Liver (tissue), 9 donors: ENCODE measurements around the gene PNMA6A. TPM values are rescaled to one million over a fixed set of nuclear protein-coding genes. Genes with fewer than 3 reads are reported as not detected.

Source experiments
- DNase-seq: peaks from one replicate; pipeline ENCODE4 v3.0.0-alpha.2; 2017; ENCODE audit warnings: low spot score
- H3K27ac ChIP-seq, 2 donors: one replicate each; pipeline ENCODE4 v1.7.0; 2013; ENCODE audit warnings: inconsistent platforms in 2 of 2, low read length in 2 of 2, control low read depth in 1 of 2, low read depth in 1 of 2, mild to moderate bottlenecking in 1 of 2
- H3K27me3 ChIP-seq, 4 donors: one replicate each; pipeline versions ENCODE4 v1.6.1 to v1.7.0; 2013; ENCODE audit warnings: low read length in 3 of 4, inconsistent platforms in 1 of 4, mild to moderate bottlenecking in 1 of 4, moderate library complexity in 1 of 4; ENCODE audit not compliant: control insufficient read depth in 4 of 4, insufficient read depth in 4 of 4
- H3K36me3 ChIP-seq, 4 donors: one replicate each; pipeline versions ENCODE4 v1.6.1 to v1.7.0; 2013; ENCODE audit warnings: low read length in 3 of 4, mild to moderate bottlenecking in 3 of 4, low read depth in 1 of 4, moderate library complexity in 1 of 4; ENCODE audit not compliant: control insufficient read depth in 4 of 4, insufficient read depth in 3 of 4
- H3K4me1 ChIP-seq, 4 donors: one replicate each; pipeline versions ENCODE4 v1.6.1 to v1.7.0; 2013; ENCODE audit warnings: low read length in 3 of 4, mild to moderate bottlenecking in 3 of 4, moderate library complexity in 1 of 4; ENCODE audit not compliant: control insufficient read depth in 4 of 4, insufficient read depth in 4 of 4
- H3K4me3 ChIP-seq, 3 donors: one replicate each; pipeline versions ENCODE4 v1.6.1 to v1.7.0; 2013; ENCODE audit warnings: low read length in 3 of 3, control low read depth in 1 of 3, low read depth in 1 of 3, mild to moderate bottlenecking in 1 of 3
- H3K9ac ChIP-seq, 2 donors: one replicate each; pipeline ENCODE4 v1.7.0; 2013; ENCODE audit warnings: low read length in 2 of 2, mild to moderate bottlenecking in 2 of 2, moderate library complexity in 2 of 2, control low read depth in 1 of 2, low read depth in 1 of 2
- H3K9me3 ChIP-seq, 4 donors: one replicate each; pipeline versions ENCODE4 v1.6.1 to v1.7.0; 2013; ENCODE audit warnings: low read length in 3 of 4; ENCODE audit not compliant: control insufficient read depth in 4 of 4
- CTCF ChIP-seq: fragments of 150-350 bp; IDR thresholded peaks from 2 replicates; pipeline ENCODE4 v1.5.1; 2017; ENCODE audit warnings: improper control_type of control experiment, low read depth, low read length; ENCODE audit not compliant: missing input control
- EGR1 ChIP-seq, 2 donors: IDR thresholded peaks; 2 replicates each; pipeline ENCODE4 v1.6.1; 2016 to 2018; ENCODE audit warnings: antibody characterized with exemption in 2 of 2, low read depth in 2 of 2
- FOXA1 ChIP-seq: IDR thresholded peaks from 2 replicates; pipeline ENCODE4 v1.6.1; 2016; ENCODE audit warnings: antibody characterized with exemption
- GABPA ChIP-seq, 2 donors: IDR thresholded peaks in 1 of 2; conservative IDR thresholded peaks in 1 of 2; 2 replicates each; pipeline ENCODE4 v1.6.1; 2016; ENCODE audit warnings: antibody characterized with exemption in 2 of 2, mild to moderate bottlenecking in 1 of 2, moderate library complexity in 1 of 2
- HNF4A ChIP-seq, 2 donors: conservative IDR thresholded peaks; 2 replicates each; pipeline ENCODE4 v1.6.1; 2016; ENCODE audit warnings: antibody characterized with exemption in 2 of 2, mild to moderate bottlenecking in 2 of 2
- HNF4G ChIP-seq: IDR thresholded peaks from 2 replicates; pipeline ENCODE4 v1.6.1; 2016; ENCODE audit warnings: antibody characterized with exemption
- JUND ChIP-seq, 2 donors: IDR thresholded peaks; 2 replicates each; pipeline ENCODE4 v1.6.1; 2016; ENCODE audit warnings: antibody characterized with exemption in 2 of 2
- NR2F2 ChIP-seq: IDR thresholded peaks from 2 replicates; pipeline ENCODE4 v1.6.1; 2016; ENCODE audit warnings: antibody characterized with exemption
- RAD21 ChIP-seq, 2 donors: IDR thresholded peaks; 2 replicates each; pipeline ENCODE4 v1.6.1; 2016; ENCODE audit warnings: antibody characterized with exemption in 2 of 2, mild to moderate bottlenecking in 2 of 2
- REST ChIP-seq: IDR thresholded peaks from 2 replicates; pipeline ENCODE4 v1.6.1; 2016; ENCODE audit warnings: antibody characterized with exemption, mild to moderate bottlenecking
- SP1 ChIP-seq: IDR thresholded peaks from 2 replicates; pipeline ENCODE4 v1.6.1; 2018; ENCODE audit warnings: antibody characterized with exemption, mild to moderate bottlenecking
- TAF1 ChIP-seq: conservative IDR thresholded peaks from 2 replicates; pipeline ENCODE4 v1.6.1; 2016; ENCODE audit warnings: antibody characterized with exemption, mild to moderate bottlenecking
- YY1 ChIP-seq: IDR thresholded peaks from 2 replicates; pipeline ENCODE4 v1.6.1; 2016; ENCODE audit warnings: antibody characterized with exemption, mild to moderate bottlenecking
- WGBS: extraction: QIAGEN DNeasy Blood & Tissue Kit; methylation state at CpG from one replicate; pipeline ENCODE4 v1.1.7; 2013; 5-methylcytosine and 5-hydroxymethylcytosine counted together
- polyA plus RNA-seq, 2 donors: library from polyadenylated mRNA; stranded (reverse) in 1 of 2; unstranded in 1 of 2; fragments of 200-250 nt in 1 of 2; fragments of >200 nt in 1 of 2; fragmentation: Nextera tagmentation in 1 of 2; extraction: Ambion mirVana in 1 of 2; gene quantifications; one replicate each; pipeline versions ENCODE4 v1.2.1 to v1.2.3, GENCODE V29; 2013 to 2015
- total RNA-seq, 2 donors: library from RNA; depleted of rRNA; stranded (reverse); fragments of >200 nt; gene quantifications; one replicate each; pipeline ENCODE4 v1.2.3, GENCODE V29; 2014
- TF ChIP-seq, protein P1 (sequence below): IDR thresholded peaks from 2 replicates; pipeline ENCODE4 v1.6.1; 2016; ENCODE audit warnings: antibody characterized with exemption
- donor health status: healthy.
- donor health status: healthy.
- donor health status: healthy.
- donor health status: healthy.
- donor health status: healthy.

PNMA6A gene
- total and polyA plus RNA-seq, 4 donors: 3.5 to 7.5 (median 5.9) TPM

GRCh38 chrX:153029875-153030274 lies 42.4 kb upstream of the PNMA6A start:
- TF ChIP-seq NR2F2: no peak
- TF ChIP-seq HNF4G: no peak
- no peak for TF ChIP-seq HNF4A (conservative IDR thresholded peaks at IDR 0.05)
- TF ChIP-seq YY1: no peak
- TF ChIP-seq GABPA (IDR thresholded peaks at IDR 0.05 in 1 of 2, conservative IDR thresholded peaks at IDR 0.05 in 1 of 2): no peak
- TF ChIP-seq, protein P1, sequence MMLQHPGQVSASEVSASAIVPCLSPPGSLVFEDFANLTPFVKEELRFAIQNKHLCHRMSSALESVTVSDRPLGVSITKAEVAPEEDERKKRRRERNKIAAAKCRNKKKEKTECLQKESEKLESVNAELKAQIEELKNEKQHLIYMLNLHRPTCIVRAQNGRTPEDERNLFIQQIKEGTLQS: no peak
- no peak for TF ChIP-seq RAD21 (IDR thresholded peaks at IDR 0.05)
- Histone ChIP-seq H3K4me1 (peaks cover 0 to 6% (median 3%) of the 10 kb centered on the region in 4 donors), H3K27me3 (peaks cover 0 to 3% (median 0%) of the 10 kb centered on the region in 4 donors), H3K9me3 (no peaks in the 10 kb centered on the region), H3K27ac (no peak overlapping the region), H3K4me3 (no peak overlapping the region), H3K9ac (no peak overlapping the region), H3K36me3 (no peaks in the 10 kb centered on the region)
- 95% methylated on average over 11 of the region's 11 CpGs for WGBS
- no peak for DNase-seq

GRCh38 chrX:153030801-153031200 lies 41.5 kb upstream of the PNMA6A start:
- no peak for DNase-seq
- Histone ChIP-seq H3K4me3 (no peak overlapping the region), H3K9ac (no peak overlapping the region), H3K9me3 (no peaks in the 10 kb centered on the region), H3K27me3 (no peaks in the 10 kb centered on the region), H3K4me1 (peaks cover 0 to 6% (median 3%) of the 10 kb centered on the region in 4 donors), H3K27ac (no peak overlapping the region), H3K36me3 (no peaks in the 10 kb centered on the region)
- WGBS: 93% methylated on average over 12 of the region's 12 CpGs
- TF ChIP-seq HNF4A (conservative IDR thresholded peaks at IDR 0.05) (no peak), NR2F2 (no peak), YY1 (no peak), FOXA1 (no peak), SP1 (no peak), TAF1 (no peak), GABPA (IDR thresholded peaks at IDR 0.05 in 1 of 2, conservative IDR thresholded peaks at IDR 0.05 in 1 of 2) (no peak), JUND (IDR thresholded peaks at IDR 0.05) (no peak), REST (no peak), EGR1 (IDR thresholded peaks at IDR 0.05; ENCODE audit: low read depth in 2 of 2) (no peak)
- TF ChIP-seq, protein P1: no peak

DNA sequence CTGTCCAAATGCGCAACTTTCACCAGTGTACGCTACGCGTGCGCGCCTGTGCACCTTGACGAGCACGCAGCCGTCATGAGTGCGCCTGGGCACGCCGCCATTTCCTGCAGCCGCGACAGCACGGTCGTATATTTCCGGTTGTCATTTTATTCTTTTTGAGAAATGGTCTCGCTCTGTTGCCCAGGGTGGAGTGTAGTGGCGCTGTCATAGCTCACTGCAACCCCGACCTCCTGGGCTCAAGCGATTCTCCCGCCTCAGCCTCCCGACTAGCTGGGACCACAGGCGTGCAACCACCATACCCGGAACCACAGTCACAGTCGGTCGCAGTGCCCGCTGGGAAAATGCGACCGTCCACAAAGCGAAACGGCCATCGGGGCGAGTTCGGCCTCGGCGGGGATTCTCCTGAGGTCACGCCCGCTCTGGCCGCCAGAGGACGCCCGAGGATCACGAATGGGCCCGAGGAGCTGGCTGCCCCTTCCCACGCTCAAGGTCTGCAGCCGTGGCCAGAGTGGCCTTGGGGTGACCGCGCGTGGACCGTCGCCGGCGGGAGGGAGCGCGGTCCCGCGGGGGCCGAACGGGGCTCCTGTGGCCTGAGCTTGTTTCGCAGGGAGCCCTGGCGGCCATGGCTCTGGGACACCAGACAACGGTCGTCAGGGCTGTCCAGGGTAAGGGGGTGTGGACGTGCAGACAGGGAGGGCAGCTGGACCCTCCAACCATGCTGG lies 39.7 kb upstream of the PNMA6A start:
- H3K9ac ChIP-seq: no peak overlapping the region
- no peaks in the 10 kb centered on the region for H3K9me3 ChIP-seq
- H3K27ac ChIP-seq: no peak overlapping the region
- TF ChIP-seq YY1 (peak; percentile 75), GABPA (IDR thresholded peaks at IDR 0.05 in 1 of 2, conservative IDR thresholded peaks at IDR 0.05 in 1 of 2) (peak in 1 of 2 donors; percentile 19), CTCF (peak; percentile 83), FOXA1 (no peak), RAD21 (IDR thresholded peaks at IDR 0.05) (peak; percentile 85 to 95), JUND (IDR thresholded peaks at IDR 0.05) (no peak)
- WGBS: 16% methylated on average over 64 of the region's 64 CpGs
- peak overlapping the region in 2 of 3 donors; percentile 38 to 46 for H3K4me3 ChIP-seq
- no peaks in the 10 kb centered on the region for H3K36me3 ChIP-seq
- peaks cover 0 to 6% (median 3%) of the 10 kb centered on the region in 4 donors for H3K4me1 ChIP-seq
- no peaks in the 10 kb centered on the region for H3K27me3 ChIP-seq
- peak; percentile 72 for DNase-seq
